HCT116 (cell line): Measurements from ENCODE around the gene DDX56. TPM values are rescaled to one million over a fixed set of nuclear protein-coding genes. Genes with fewer than 3 reads are reported as not detected.
A peak's percentile ranks its signal among the peaks of the same experiment; 100 is the strongest.

Experiments
- ATAC-seq: fragments of 200-7000 bp; cut with Tn5 transposase; 2 replicates; pipeline ENCODE4 v1.9.1; 2020; ENCODE audit warnings: mild to moderate bottlenecking, moderate library complexity
- Bru-seq: library from RNA; stranded (reverse); fragments of 400-500 nt; gene quantifications from one replicate; lab custom pipeline; 2021; lab: Mats Ljungman, UMichigan
- BruChase-seq, 2 experiments: library from RNA; stranded (reverse); fragments of 400-500 nt; gene quantifications; one replicate each; lab custom pipeline; 2021; lab: Mats Ljungman, UMichigan
- BruUV-seq: library from RNA; stranded (reverse); fragments of 400-500 nt; replicated peaks from 2 replicates; lab custom pipeline; 2021; lab: Mats Ljungman, UMichigan
- CTCF ChIA-PET: fragments of 300-600 bp; sonication (Branson Sonifier 250); formaldehyde crosslinking; loops from one replicate; lab custom pipeline; 2021; ENCODE audit warnings: antibody characterized with exemption; lab: Charles Lee
- POLR2A ChIA-PET: fragments of 300-600, 350-600 bp; sonication (Branson Sonifier 250); formaldehyde crosslinking; loops from one replicate; lab custom pipeline; 2021; ENCODE audit warnings: antibody characterized with exemption; lab: Charles Lee
- RAD21 ChIA-PET, 2 experiments: fragments of 300-600 bp; sonication (Branson Sonifier 250); formaldehyde crosslinking; loops; one replicate each; lab custom pipeline; 2023; ENCODE audit warnings: low total read pairs in 2 of 2; ENCODE audit not compliant: uncharacterized antibody in 2 of 2, unreplicated experiment in 2 of 2, low non-redundant PET in 1 of 2; lab: Charles Lee
- DNase-seq: peaks from one replicate; pipeline ENCODE4 v3.0.0-alpha.2; 2010; ENCODE audit warnings: low read depth, low spot score
- H2AFZ ChIP-seq: fragments of 200-600 bp; shearing (Covaris generic), sonication (generic); 2 replicates; pipeline ENCODE4 v1.6.1; 2017; ENCODE audit warnings: low read depth, mixed run types, mixed read lengths, antibody characterized with exemption, low read length; ENCODE audit not compliant: poor library complexity, severe bottlenecking
- H3K27ac ChIP-seq: 2 replicates; pipeline ENCODE4 v1.5.1; 2012; ENCODE audit warnings: low read depth, low read length
- H3K27me3 ChIP-seq: fragments of 200-600 bp; sonication (generic); 2 replicates; pipeline ENCODE4 v1.6.1; 2016; ENCODE audit warnings: mixed run types, low read length, mixed read lengths; ENCODE audit not compliant: insufficient read depth
- H3K36me3 ChIP-seq, 2 experiments: fragments of 200-500 bp in 1 of 2; fragments of 200-600 bp in 1 of 2; sonication (Bioruptor generic) in 1 of 2; sonication (generic) in 1 of 2; 2 replicates each; pipeline versions ENCODE4 v1.5.1 to v1.6.1; 2014 to 2016; ENCODE audit warnings: low read length in 2 of 2, inconsistent platforms in 1 of 2, mixed read lengths in 1 of 2, mixed run types in 1 of 2; ENCODE audit not compliant: insufficient read depth in 2 of 2, control insufficient read depth in 1 of 2
- H3K4me1 ChIP-seq, 2 experiments: fragments of 200-600 bp in 1 of 2; sonication (generic) in 1 of 2; 2 replicates each; pipeline versions ENCODE4 v1.5.1 to v1.6.1; 2012 to 2017; ENCODE audit warnings: low read length in 2 of 2, inconsistent platforms in 1 of 2, mild to moderate bottlenecking in 1 of 2, mixed read lengths in 1 of 2, mixed run types in 1 of 2, moderate library complexity in 1 of 2; ENCODE audit not compliant: insufficient read depth in 2 of 2, control insufficient read depth in 1 of 2
- H3K4me2 ChIP-seq: fragments of 200-600 bp; sonication (generic); 2 replicates; pipeline ENCODE4 v1.6.1; 2017; ENCODE audit warnings: mixed run types, low read length, mixed read lengths
- H3K4me3 ChIP-seq, 2 experiments: fragments of 200-600 bp in 1 of 2; sonication (generic) in 1 of 2; replicated peaks in 1 of 2; 2 replicates each; pipeline ENCODE4 v1.5.1; 2011 to 2016; ENCODE audit warnings: low read length in 2 of 2, control low read depth in 1 of 2, low read depth in 1 of 2, mild to moderate bottlenecking in 1 of 2, mixed read lengths in 1 of 2, mixed run types in 1 of 2
- H3K79me2 ChIP-seq: fragments of 200-600 bp; sonication (generic); 2 replicates; pipeline ENCODE4 v1.6.1; 2017; ENCODE audit warnings: mild to moderate bottlenecking, mixed run types, low read length, moderate library complexity, mixed read lengths; ENCODE audit not compliant: insufficient read depth
- H3K9ac ChIP-seq: fragments of 200-600 bp; sonication (generic); 2 replicates; pipeline ENCODE4 v1.6.1; 2016; ENCODE audit warnings: low read length, mixed read lengths
- H3K9me2 ChIP-seq: fragments of 200-600 bp; sonication (generic), shearing (Covaris generic); 2 replicates; pipeline ENCODE4 v1.6.1; 2017; ENCODE audit warnings: mixed run types, mild to moderate bottlenecking, moderate library complexity; ENCODE audit not compliant: insufficient read depth
- H3K9me3 ChIP-seq, 2 experiments: fragments of 200-500 bp in 1 of 2; fragments of 200-600 bp in 1 of 2; sonication (Bioruptor generic) in 1 of 2; sonication (generic) in 1 of 2; 2 replicates each; pipeline ENCODE4 v1.6.1; 2014 to 2017; ENCODE audit warnings: low read length in 2 of 2, mixed read lengths in 2 of 2, inconsistent platforms in 1 of 2, low read depth in 1 of 2, mild to moderate bottlenecking in 1 of 2, mixed run types in 1 of 2, moderate library complexity in 1 of 2; ENCODE audit not compliant: control insufficient read depth in 1 of 2, insufficient read depth in 1 of 2
- H4K20me1 ChIP-seq: fragments of 200-600 bp; sonication (generic), shearing (Covaris generic); 2 replicates; pipeline ENCODE4 v1.6.1; 2017; ENCODE audit warnings: mixed run types, mild to moderate bottlenecking, moderate library complexity; ENCODE audit not compliant: insufficient read depth
- CTCF ChIP-seq, 3 experiments: fragments of 200-600 bp in 1 of 3; sonication (generic) in 1 of 3; IDR thresholded peaks in 2 of 3; conservative IDR thresholded peaks in 1 of 3; 2 replicates each; pipeline ENCODE4 v1.5.1; 2012 to 2017; ENCODE audit warnings: low read depth in 2 of 3, low read length in 2 of 3, antibody characterized with exemption in 1 of 3, borderline replicate concordance in 1 of 3, control low read depth in 1 of 3, mild to moderate bottlenecking in 1 of 3, mixed read lengths in 1 of 3, mixed run types in 1 of 3, moderate library complexity in 1 of 3; ENCODE audit not compliant: insufficient read depth in 1 of 3
- EZH2phosphoT487 ChIP-seq: fragments of 200-600 bp; IDR thresholded peaks from 2 replicates; pipeline ENCODE4 v1.6.1; 2018; ENCODE audit warnings: antibody characterized with exemption, borderline replicate concordance
- FOSL1 ChIP-seq: IDR thresholded peaks from 2 replicates; pipeline ENCODE4 v1.6.1; 2012; ENCODE audit warnings: low read depth
- JUND ChIP-seq: IDR thresholded peaks from 2 replicates; pipeline ENCODE4 v1.6.1; 2012
- POLR2A ChIP-seq: IDR thresholded peaks from 2 replicates; pipeline ENCODE4 v1.7.0; 2011; ENCODE audit warnings: borderline replicate concordance; ENCODE audit not compliant: insufficient read depth, insufficient read length; ENCODE audit errors: extremely low read depth
- POLR2AphosphoS5 ChIP-seq: IDR thresholded peaks from 2 replicates; pipeline ENCODE4 v1.6.1; 2011; ENCODE audit warnings: mild to moderate bottlenecking, low read depth, low read length, moderate library complexity
- SP1 ChIP-seq: IDR thresholded peaks from 2 replicates; pipeline ENCODE4 v1.6.1; 2012; ENCODE audit warnings: low read depth
- SRF ChIP-seq: IDR thresholded peaks from 2 replicates; pipeline ENCODE4 v1.6.1; 2012; ENCODE audit warnings: low read depth
- YY1 ChIP-seq: IDR thresholded peaks from 2 replicates; pipeline ENCODE4 v1.6.1; 2011; ENCODE audit warnings: low read length, low read depth, moderate library complexity, mild to moderate bottlenecking; ENCODE audit not compliant: insufficient replicate concordance; ENCODE audit errors: extremely low read depth
- ZBTB33 ChIP-seq: IDR thresholded peaks from 2 replicates; pipeline ENCODE4 v1.6.1; 2011; ENCODE audit warnings: mild to moderate bottlenecking, low read length, moderate library complexity; ENCODE audit not compliant: insufficient replicate concordance; ENCODE audit errors: extremely low read depth
- ZFX ChIP-seq: fragments of 450-650 bp; IDR thresholded peaks from 2 replicates; pipeline ENCODE4 v1.6.1; 2017
- ZNF274 ChIP-seq: fragments of 200-500 bp; sonication (Bioruptor generic); IDR thresholded peaks from 2 replicates; pipeline ENCODE4 v1.6.1; 2014; ENCODE audit warnings: mild to moderate bottlenecking, low read depth, low read length, inconsistent platforms
- intact Hi-C: fragments of 100-400 bp; cut with micrococcal nuclease; formaldehyde crosslinking; loops from 2 replicates; pipeline ENCODE4 v1.10.0; 2022
- long read RNA-seq: library from polyadenylated mRNA; unstranded; transcript quantifications from one replicate; pipeline ENCODE4 v2.0.0, GENCODE V29; 2021; ENCODE audit not compliant: unreplicated experiment
- polyA plus RNA-seq: library from polyadenylated mRNA; unstranded; fragments of >200 nt; gene quantifications from 2 replicates; pipeline ENCODE4 v1.2.1, GENCODE V29; 2012; ENCODE audit warnings: missing spikeins
- total RNA-seq: library from RNA; stranded (reverse); gene quantifications from one replicate; pipeline ENCODE4 v1.2.1, GENCODE V29; 2021; ENCODE audit not compliant: unreplicated experiment

The DDX56 gene, protein sequence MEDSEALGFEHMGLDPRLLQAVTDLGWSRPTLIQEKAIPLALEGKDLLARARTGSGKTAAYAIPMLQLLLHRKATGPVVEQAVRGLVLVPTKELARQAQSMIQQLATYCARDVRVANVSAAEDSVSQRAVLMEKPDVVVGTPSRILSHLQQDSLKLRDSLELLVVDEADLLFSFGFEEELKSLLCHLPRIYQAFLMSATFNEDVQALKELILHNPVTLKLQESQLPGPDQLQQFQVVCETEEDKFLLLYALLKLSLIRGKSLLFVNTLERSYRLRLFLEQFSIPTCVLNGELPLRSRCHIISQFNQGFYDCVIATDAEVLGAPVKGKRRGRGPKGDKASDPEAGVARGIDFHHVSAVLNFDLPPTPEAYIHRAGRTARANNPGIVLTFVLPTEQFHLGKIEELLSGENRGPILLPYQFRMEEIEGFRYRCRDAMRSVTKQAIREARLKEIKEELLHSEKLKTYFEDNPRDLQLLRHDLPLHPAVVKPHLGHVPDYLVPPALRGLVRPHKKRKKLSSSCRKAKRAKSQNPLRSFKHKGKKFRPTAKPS
- total RNA-seq: 119 TPM
- polyA plus RNA-seq: 75.8 and 99.0 TPM in 2 replicates
- percentile 93 among the genes with signal in this experiment for Bru-seq, nascent RNA
- BruChase-seq, experiment 1, labeled RNA remaining after a 6-hour chase: percentile 96 among the genes with signal in this experiment
- BruChase-seq, experiment 2, labeled RNA remaining after a 2-hour chase: percentile 96 among the genes with signal in this experiment
- long read RNA-seq, transcript DDX56-201 (14 exons, 2,336 nt): major isoform, 151 of 202 reads
- long read RNA-seq, transcript DDX56-212 (13 exons, 1,781 nt): minor isoform, 5 of 202 reads
- long read RNA-seq, transcript DDX56-206 (14 exons, 1,853 nt): minor isoform, 5 of 202 reads
- long read RNA-seq, partial matches to known transcripts: 11 of 202 reads
- long read RNA-seq, other reads (novel, unspliced or antisense): 30 of 202 reads

DNA sequence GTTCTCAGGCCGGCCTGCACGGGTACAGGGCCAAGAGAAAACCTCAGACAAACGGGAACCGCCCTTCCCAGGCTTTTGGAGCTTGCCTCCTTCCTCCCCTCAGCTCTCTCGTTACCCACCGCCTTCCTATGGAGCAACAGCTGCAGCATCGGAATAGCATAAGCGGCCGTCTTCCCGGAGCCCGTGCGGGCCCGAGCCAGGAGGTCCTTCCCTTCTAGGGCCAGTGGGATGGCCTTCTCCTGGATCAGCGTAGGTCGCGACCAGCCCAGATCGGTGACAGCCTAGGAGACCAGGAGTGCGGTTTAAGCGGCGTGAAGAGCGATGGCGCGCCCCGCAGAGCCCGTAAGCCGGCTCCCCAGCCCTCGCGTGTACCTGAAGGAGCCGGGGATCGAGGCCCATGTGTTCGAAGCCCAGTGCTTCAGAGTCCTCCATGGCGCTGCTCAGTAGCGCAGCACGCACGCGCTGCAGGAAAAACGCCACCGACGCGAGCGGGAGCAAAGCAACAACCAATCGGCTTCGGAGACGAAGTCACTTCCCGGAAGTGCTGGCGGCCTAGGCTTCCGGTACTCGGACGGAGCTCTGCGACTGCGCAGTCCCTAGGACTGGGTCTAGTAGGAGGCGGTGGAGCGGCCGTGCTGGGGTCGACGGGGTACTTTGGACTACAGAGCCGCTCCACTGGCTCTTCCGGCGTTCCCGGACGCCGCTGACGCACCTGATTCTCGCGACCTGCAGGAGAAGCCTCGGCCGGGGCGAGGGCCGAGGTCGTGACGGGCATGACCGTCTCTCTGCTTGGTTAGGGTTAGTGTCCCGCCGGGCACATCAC lies at the start of gene DDX56:
Gene DDX56 (minus strand): TSS at position 445 of the 823 bp plus-strand sequence. CDS start 13 bp downstream, at position 432.
- H3K4me1 ChIP-seq: peaks cover 11 to 20% of the 10 kb centered on the region in 2 experiments; a peak in 3 of 4 replicates
- no peaks in the 10 kb centered on the region; the same call in 1 of the 2 replicates for H4K20me1 ChIP-seq
- H3K9me3 ChIP-seq: no peaks in the 10 kb centered on the region
- ChIA-PET CTCF (interaction anchor here (0.6 to 1.0 kb wide), 5 partner anchors 8 to 275 kb away, joined by 3 to 15 read pairs (median 3); partner anchors contain the start of gene H2AZ2), POLR2A (interaction anchor here (0.8 to 1.7 kb wide), 3 partner anchors 8 to 308 kb away, joined by 3 to 14 read pairs (median 3); partner anchors contain the start of gene TMED4), RAD21 (interaction anchor here in 1 of 2 experiments (0.6 kb wide), 1 partner anchor 67 kb away, joined by 4 read pairs; no protein-coding TSS in a partner anchor)
- DNase-seq (peak; percentile 86), ATAC-seq (peak; percentile 95)
- intact Hi-C loops: no loop called here
- H3K9ac ChIP-seq: peak within 1 kb of the TSS; percentile 86
- no peak for TF ChIP-seq JUND
- peak; percentile 85 for TF ChIP-seq POLR2A
- peak; percentile 85 for TF ChIP-seq ZBTB33
- TF ChIP-seq ZNF274: no peak
- no peak for TF ChIP-seq SP1
- no peak for TF ChIP-seq CTCF (IDR thresholded peaks at IDR 0.05 in 2 of 3, conservative IDR thresholded peaks at IDR 0.05 in 1 of 3; ENCODE audit: borderline replicate concordance in 1 of 3, insufficient read depth in 1 of 3, low read depth in 2 of 3, low read length in 2 of 3)
- peak; percentile 98 for TF ChIP-seq POLR2AphosphoS5
- no peak for TF ChIP-seq EZH2phosphoT487
- TF ChIP-seq YY1: peak; percentile 83
- no peak for TF ChIP-seq SRF
- TF ChIP-seq ZFX: peak; percentile 79; the same call in 1 of the 2 replicates
- no peak for TF ChIP-seq FOSL1
- peak within 1 kb of the TSS; percentile 83 to 88 for H3K4me3 ChIP-seq
- no peaks in the 10 kb centered on the region for H3K9me2 ChIP-seq
- H3K79me2 ChIP-seq: peaks cover 79% of the 10 kb centered on the region
- no peaks in the 10 kb centered on the region for H3K27me3 ChIP-seq
- peak within 1 kb of the TSS; percentile 81 for H3K27ac ChIP-seq
- H3K4me2 ChIP-seq: peak within 1 kb of the TSS; percentile 84
- no TSS peak for BruUV-seq
- peaks cover 43 to 48% of the 10 kb centered on the region in 2 experiments for H3K36me3 ChIP-seq
- H2AFZ ChIP-seq: no peak within 1 kb of the TSS
